HUDEP-2 (cell line): ENCODE data around the gene NPW.
"Not testable (repeated sequence)": the region's sequence is repeated elsewhere in the genome, so short reads cannot be mapped to it uniquely, and the experiment has no call there.

Experiments used
- DNase-seq, 76 experiments: peaks; one replicate each; lab custom pipeline; 2025; ENCODE audit not compliant: unreplicated experiment in 76 of 76; lab: John Stamatoyannopoulos, UW

NPW gene

DNA sequence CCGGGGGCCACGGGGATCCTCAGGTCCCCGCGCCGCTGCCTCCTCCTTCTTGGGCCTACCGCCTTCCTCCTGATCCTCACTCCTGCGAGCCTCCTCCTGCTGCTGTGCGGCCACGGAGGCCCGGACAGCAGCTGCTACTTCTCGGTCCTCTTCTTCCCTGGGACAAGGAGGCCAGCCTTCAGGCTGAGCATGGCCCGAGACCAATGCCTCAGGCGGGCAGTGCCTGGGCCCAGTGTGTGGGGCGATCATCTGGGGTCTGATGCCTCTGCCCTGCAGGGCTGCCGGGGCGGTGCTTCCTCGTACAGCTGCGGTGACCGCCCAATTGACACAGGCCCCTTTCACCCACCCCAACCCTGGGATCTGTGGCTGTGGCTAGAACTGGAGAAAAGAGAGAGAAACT, 18.6 kb upstream of the NPW start:
- DNase-seq: no peak

DNA sequence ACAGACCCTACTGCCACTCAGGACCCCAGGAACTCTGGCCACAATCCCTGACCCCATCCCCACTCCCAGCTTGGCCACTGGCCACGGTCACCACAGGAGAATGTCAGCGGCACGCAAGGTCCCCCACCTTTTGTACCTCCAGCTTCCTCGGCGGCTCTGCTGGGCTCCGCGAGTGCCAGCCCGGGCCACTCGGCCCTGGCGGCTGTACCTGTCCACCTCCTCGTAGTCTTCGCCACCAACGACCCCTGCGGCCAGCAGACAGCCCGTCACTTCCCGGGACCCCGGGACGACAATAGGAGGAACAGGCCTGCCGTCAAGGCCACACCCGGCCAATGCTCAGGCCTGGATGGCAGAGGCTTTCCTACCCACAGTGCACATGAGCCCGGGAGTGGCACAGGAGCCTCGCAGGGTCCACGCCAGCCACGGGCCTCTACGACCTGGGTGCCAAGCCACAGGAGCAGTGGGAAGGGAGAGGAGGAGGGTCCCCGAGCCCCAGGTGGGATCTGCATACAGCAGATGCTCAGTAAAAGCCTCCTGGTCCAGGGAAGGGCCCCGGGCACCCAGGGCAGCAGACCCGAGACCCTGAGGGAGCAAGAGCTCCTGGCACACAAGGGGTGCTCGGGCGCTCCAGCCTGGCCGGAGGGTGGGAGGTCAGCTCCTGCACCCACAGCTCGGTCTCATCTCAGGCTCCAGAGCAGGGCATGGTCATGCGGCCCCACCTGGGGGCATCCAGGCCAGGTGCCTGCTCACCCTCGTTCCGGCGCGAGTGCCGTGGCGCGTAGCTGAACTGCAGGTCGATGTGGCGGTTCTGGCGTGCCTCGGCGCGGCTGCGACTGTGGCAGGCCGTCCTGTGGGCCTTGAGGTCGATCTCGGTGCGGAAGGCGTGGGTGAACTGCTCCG, 17.9 kb upstream of the NPW start:
- DNase-seq: no peak

DNA sequence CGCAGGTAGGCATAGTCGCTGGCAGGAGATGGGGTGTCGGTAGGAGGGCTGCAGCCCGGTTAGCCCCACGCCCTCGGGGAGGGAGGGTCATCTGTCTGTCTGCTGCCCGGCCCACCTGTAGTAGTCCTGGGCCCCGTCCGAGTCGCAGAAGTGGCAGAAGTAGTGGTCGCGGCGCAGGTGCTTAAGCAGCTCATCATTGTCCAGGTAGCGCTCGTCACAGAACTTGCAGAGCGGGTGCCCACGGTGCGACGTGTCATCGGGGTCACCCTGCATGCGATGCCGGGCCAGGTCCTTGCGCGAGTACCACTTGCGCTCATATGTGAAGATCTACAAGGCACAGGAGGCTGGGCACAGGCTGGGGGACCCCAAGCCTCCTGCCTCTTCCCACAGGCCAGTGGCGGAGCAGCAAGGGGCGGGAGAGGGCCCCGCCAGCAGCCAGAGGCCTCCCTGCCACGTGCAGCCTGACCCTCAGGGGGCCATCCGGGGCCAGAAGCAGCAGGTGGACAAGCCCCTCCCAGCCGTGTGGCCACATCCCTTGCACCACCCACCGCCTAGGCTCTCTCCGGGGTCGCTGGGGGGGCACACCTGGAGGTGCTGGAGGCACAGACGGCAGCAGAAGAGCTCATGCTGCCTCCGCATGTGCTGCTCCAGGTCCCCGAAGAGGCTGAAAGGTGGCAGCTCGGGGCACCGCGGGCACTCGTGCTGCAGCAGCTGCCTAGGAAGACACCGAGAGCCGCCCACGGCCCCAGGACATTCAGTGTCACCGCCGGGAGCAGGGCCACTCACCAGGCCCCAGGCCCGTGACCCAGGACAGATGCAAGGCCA, 17.0 kb upstream of the NPW start:
- DNase-seq: no peak

DNA sequence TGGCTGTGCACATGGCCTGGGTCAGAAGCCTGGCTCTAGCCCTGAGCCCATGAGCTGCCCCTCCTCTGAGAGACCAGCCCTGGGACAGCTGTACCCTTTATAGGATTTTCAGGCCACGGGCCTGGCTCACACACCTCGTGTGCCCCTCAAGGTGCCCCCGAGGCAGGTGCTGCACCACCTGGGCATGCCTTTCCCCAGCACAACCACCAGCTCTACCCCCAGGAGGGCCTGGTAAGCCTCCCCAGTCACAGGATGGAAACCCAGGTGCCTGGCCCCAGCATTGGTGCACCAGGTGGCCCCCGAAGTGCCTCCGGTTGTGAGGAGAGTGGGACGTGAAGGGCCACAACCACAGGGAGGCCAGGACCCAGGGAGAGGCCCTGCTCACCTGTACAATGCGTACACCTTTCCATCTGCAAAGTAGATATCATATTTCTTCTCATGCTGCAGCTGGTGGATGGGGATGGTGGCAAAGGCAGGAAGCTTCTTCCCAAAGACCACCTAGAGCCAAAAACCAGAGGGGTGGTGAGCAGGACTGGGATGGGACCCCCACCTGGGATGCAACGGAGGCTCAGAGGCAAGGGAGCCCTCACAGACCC, 16.3 kb upstream of the NPW start:
- DNase-seq: no peak

DNA sequence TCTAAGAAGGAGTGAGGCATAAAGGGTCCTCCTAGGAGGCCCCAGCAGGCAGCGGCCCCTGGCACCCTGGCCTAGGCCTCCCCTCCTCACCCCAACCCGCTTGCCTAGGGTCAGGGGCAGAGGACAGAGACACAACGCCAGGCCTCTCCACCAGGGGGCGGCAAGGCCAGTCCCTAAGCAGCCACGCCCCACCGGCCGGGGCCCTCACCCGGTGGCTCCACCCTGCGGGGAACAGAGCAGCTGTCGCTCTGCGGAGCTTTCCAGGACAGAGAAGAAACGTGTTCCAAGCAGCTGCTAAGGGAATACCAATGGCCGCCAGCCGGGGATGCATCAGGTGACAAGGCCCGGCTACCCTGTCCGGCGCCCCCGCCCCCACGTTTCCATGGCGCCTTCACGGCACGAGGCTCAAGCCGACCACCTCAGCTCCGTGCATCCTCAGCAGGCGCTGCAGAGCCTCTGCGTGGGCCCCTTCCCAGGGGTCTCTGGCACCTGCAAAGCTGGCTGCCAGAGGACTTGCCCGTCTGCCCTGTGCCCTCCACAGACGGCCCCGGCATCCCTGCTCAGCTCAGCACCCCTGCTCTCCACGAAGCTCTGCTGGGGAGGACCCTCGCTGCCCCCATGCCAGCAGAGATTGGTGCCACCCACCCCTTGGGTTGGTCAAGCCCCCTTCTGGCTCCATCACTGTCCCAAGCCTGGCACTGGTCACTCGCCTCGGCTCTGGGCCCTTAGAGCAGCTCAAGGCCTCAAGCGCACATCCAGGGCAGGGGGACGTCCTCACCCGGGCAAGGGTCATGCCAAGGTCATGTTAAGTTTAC, 15.6 kb upstream of the NPW start:
- peak in 74 of 76 experiments; percentile 21 to 95 (median 85) for DNase-seq

DNA sequence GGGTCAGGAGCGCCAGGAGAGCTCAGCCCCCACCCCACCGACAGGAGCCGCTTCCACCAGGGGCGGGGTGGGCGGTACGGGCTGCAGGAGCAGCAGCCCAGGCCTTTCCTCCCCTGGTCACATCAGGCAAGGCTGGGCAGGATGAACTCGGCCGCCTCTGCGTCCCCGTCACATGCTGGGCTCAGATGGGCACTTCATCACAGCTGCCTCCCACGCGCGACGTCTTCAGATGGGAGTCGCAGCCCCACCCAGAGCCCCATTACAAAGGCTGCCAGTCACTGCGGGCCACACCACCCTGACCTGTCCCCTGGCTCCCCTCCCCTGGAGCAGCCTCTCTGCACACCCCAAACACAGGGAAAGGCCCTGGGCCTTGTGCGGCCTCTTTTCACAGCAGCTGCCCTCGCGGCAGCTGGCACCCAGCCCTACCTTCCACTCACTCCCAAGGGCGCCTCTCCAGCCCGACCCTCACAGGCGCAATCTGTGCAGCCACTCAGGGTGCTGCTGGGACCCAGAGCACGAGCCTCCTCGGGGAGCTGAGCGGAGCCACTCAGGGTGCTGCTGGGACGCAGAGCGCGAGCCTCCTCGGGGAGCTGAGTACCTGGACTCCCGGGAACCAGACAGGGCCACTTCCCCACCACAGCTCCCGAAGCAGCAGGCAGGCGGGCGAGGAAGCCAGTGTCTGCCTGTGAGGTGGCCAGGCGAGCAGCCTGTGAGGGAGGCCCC, 14.6 kb upstream of the NPW start:
- peak in 6 of 76 experiments; percentile 10 to 52 (median 20) for DNase-seq

DNA sequence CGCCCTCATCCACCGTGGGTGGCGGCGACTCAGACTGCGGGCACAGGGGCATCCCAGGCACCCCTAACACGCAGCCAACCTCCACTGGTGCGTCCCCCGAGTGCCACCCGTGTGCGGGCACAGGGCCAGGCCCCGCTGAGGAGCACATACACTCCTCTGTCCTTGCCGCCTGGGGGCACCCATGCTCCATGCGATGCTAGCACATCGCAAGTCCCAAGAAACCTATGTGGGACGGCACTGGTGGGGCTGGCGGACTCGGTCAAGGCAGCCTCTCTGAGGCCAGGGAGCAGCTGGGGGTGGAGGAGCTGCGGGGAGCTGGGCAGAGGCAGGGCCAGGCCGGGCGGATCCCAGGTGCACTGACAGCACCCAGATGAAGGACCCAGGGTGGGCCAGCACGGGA, 13.9 kb upstream of the NPW start:
- DNase-seq: peak in 15 of 76 experiments; percentile 5 to 42 (median 22)

DNA sequence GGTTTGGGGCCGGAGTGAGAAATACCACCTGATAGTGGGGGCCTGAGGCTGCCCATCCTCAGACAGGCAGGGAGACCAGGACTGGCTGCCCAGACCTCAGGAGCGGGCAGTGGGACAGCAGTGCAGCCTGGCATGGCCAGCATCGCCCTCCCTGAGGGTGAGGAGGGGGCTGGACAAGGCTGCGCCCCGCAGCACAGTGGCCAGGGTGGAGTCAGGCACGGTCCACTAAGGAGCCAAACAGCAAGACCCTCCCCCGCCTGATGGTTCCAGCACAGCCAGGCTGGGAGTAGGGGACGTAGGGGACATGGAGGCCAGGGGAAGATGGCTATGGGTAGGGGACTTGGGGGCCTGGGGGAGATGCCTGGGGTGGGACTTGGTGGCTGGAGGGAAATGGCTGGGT, 13.3 kb upstream of the NPW start:
- DNase-seq: no peak

DNA sequence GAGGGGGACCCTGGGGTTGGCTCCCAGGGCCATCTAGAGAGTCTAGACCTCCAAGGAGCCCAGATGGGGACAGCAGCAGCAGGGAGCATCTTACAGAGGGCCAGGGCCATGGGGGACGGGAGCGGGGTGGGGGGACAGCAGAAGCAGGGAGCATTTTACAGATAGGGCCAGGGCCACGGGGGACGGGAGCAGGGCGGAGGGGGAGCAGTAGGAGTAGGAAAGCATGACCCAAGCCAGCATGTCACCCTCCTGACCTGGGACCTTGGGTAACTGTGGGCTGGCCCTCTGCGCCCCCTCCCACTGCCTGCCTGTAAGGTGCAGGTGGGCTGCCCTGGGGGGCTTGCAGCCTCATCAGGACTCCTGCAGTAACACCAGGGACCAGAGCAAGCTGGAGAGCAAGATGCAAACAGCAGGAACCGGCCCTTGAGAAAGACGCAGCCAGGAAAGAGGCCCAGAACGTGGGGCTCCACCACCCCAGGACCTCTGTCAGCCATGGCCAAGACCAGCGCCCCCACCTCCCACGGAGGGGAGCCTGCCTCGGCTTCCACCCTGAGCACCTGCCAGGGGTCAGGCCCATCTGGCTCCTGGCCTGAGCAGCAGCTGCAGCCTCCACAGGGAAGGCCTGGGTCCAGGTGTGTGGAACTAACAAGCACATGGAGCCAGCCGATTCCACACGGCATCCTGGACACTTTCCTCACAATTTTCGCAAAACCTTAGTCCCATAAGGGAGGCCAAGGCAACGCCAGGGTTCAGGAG, 12.3 kb upstream of the NPW start:
- no peak for DNase-seq

DNA sequence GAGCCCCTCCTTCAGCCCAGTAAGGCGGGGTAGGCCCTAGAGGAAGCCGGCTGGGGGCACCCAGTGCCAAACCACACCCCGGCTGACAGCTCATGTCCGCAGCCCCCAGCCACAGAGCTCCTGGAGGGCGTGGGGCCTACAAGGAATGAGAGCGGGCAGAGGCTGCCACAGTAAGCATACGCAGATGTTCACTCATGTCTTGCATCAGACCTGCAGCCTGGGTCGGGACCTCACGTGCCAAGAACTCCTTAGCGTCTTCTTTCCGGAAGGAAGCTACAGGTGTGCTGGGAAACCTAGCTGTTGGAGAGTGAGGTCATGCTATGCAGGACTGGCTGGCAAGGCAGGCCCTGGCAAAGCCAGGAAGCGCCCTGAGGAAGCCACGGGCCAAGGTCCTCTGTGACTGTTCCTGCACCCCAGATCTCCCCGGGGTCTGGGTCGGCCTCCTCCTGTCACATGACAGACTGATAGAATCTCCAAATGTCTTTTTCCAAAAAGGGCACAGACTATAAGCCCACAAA, 11.5 kb upstream of the NPW start:
- peak in 35 of 76 experiments; percentile 13 to 56 (median 36) for DNase-seq

DNA sequence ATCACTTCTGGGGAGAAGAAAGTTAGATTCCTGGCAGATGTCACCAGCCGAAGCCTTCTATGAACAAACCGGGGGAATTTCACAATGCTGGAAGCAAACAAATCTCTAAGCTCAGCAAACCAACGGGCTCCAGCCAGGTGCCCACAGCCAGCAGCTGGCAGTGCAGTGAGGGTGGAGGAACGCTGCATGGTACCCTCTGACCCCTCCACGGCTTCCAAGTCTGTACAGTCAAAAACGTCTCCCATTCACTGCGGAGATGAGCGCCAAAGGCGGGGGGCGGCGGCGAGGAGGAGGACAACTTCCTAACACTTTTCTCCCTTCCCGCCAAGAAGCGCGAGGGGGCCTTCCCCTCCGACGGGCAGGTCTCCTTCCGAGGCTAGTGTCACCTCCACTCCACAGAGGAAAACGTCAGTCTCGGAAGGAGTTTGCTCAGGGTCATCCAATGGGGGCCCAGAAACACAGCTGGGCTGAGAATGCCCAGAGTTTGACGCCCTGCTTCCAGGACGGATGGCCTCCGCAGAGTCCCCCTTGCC, 10.9 kb upstream of the NPW start:
- peak in 4 of 76 experiments; percentile 12 to 28 (median 19) for DNase-seq

DNA sequence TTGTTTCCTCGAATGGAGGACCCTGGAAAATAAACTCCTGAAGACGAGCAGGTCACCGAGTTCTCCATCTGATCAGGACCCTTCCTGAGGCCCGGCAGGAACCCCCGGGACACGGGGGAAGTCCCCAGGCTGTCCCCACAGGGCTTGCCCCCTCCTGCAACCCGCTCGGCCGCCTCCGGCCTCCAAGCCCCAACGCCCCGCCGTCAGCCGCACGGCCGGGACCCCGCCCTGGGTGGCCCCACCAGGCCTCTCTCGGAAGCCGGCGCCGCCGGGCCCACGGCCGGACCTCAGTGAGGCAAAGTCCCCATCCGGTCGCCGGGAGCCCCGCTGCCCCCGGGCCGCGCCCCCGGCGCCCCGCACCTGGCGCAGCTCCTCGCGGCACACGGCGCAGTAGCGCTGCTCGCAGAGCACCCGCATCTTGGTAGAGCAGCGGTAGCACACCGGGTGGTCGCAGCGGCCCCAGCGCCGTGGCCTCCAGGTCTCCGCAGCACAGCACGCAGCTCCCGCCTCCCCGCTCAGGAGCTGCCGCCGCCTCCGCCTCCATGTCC, 10.3 kb upstream of the NPW start:
- peak in 3 of 76 experiments; percentile 16 to 23 (median 18) for DNase-seq

DNA sequence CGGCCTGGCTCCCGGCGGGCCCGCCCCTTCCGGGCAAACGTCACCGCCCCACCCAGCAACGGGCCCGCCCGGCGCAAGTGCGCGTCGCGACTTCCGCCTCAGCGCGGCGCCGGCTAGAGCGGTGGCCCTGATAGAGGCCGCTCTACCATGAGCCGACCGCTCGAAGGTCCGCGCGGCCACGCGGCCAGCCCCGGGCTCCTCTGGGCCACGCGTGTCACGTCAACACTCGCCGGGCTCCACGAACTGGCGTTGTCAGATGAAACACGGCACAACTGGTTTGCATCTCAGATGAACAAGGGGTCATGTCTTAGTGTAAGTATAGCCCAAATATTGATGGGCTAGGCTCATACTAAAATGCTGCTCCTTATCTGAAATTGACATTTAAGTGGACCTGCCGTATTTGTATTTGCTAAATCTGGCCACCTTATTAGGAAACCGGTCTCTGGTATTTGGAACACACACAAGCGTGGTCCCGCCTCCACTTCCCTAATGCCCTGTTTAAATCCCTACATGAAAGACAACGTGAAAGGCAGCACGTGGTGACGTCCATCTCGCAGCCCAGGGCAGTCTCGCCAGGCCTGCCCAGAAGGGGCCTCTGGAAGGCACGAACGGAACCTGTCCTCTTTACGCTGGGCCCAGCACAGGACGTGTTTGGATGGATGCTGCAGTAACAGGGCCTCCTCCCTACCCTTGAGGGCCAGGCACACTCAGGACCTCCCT, 9.6 kb upstream of the NPW start, which contains the start of gene ZNF598:
ZNF598 (minus strand) TSS at position 31 of the 720 bp plus-strand sequence.
- DNase-seq: peak in 65 of 76 experiments; percentile 19 to 79 (median 60)

DNA sequence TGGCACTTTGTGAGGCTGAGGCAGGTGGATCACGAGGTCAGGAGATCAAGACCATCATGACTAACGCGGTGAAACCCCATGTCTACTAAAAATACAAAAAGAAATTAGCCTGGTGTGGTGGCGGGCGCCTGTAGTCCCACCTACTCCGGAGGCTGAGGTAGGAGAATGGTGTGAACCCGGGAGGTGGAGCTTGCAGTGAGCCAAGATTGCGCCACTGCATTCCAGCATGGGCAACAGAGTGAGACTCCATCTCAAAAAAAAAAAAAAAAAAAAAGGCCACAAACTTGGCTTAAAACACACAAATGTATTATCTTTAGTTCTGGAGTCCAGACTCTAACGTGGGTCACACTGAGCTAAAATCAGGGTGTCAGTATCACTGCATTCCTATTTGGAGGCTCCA, 7.9 kb upstream of the NPW start:
- not testable (repeated sequence) for DNase-seq

DNA sequence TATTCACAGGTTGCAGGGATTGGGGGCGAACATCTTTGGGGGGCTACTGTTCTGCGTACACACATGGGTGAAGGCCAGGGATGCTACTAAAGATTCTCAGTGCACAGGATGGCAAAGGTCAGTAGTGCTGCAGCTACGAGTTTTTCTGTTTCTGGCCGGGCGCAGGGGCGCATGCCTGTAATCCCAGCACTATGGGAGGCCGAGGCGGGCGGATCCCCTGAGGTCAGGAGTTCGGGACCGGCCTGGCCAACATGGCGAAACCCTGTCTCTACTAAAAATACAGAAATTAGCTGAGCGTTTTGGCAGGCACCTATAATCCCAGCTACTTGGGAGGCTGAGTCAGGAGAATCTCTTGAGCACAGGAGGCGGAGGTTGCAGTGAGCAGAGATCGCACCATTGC, 6.1 kb upstream of the NPW start:
- DNase-seq: no peak

DNA sequence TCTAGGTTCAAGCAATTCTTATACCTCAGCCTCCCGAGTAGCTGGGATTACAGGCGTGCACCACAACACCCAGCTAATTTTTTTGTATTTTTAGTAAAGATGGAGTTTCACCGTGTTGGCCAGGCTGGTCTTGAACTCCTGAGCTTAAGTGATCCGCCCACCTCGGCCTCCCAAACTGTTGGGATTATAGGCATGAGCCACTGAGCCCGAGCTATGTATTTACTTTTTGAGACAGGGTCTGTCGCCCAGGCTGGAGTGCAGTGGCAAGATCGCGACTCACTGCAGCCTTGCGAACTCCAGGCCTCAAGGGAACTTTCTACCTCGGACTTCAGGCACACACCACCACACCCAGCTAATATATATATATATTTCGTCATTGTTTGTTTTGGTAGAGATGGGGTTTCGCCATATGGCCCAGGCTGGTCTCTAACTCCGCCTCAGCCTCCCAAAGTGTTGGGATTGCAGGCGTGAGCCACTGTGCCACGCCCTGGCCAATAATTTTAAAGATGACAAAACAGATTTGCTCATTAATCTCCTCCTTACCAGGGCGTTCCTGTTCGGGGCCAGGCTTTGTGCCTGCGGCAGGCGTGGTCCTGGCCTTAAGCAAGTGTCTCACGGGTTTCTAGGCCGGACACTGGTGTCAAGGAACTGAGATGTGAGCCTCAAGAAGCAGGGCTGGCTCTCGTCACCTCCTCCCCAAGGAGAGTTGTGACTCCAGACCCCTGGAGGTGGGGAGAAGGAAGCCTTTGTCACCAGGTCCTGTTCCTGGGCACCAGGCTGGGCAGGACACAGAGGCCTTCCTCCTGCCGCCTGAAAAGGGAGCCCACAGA, 4.3 kb upstream of the NPW start:
- DNase-seq: peak in 18 of 76 experiments; percentile 14 to 52 (median 26)

DNA sequence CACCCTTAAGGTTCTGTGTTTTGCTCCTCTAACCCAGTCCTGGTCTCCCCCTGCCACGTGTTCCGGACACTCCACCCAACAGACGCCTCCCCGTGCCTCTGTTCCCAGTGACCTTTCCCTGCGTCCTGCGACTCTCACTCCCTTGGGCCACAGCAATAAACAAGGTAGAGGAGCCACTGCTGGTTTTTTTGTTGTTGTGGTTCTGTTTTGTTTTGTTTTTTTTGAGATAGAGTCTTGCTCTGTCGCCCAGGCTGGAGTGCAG, 3.7 kb upstream of the NPW start:
- no peak for DNase-seq
